22Rv1 (cell line): Measurements from ENCODE around the gene PRPF8.

Source experiments
- CTCF ChIP-seq: fragments of 450-650 bp; IDR thresholded peaks from 2 replicates; pipeline ENCODE4 v1.5.1; 2017; ENCODE audit warnings: mild to moderate bottlenecking
- ZFX ChIP-seq: fragments of 450-650 bp; IDR thresholded peaks from 2 replicates; pipeline ENCODE4 v1.6.1; 2017; ENCODE audit warnings: antibody characterized with exemption, borderline replicate concordance

- no peak for TF ChIP-seq CTCF
- no peak for TF ChIP-seq ZFX
Observed at GRCh38 chr17:1729966-1730325, 45.3 kb upstream of the PRPF8 start.
